ENCODE measurements around the gene ENDOU.

The ENDOU gene

GRCh38 chr12:47736216-47736615 lies 10.9 kb upstream of the ENDOU start:
- ChIA-PET CTCF (interaction anchor here (0.8 to 46.2 kb wide), 4 partner anchors 11 to 46 kb away, joined by 3 to 1524 read pairs (median 233); partner anchors contain the start of genes ENDOU, RAPGEF3 and SLC48A1), POLR2A (no interaction called here)
- TF ChIP-seq CTCF (IDR thresholded peaks at IDR 0.05; ENCODE audit: control extremely low read depth, extremely low read depth, low read depth, missing control alignments) = no peak

GRCh38 chr12:47735649-47736048 lies 10.4 kb upstream of the ENDOU start:
- CTCF ChIA-PET = interaction anchor here (2.8 to 46.2 kb wide), 3 partner anchors 19 to 47 kb away, joined by 18 to 1524 read pairs (median 448); partner anchors contain the start of genes RAPGEF3 and SLC48A1
- peak; percentile 19 for DNase-seq (ENCODE audit: extremely low spot score)
- no peak for TF ChIP-seq CTCF (IDR thresholded peaks at IDR 0.05; ENCODE audit: control extremely low read depth, extremely low read depth, low read depth, missing control alignments)
- POLR2A ChIA-PET = no interaction called here

More at GRCh38 chr12:47736216-47736615, 10.9 kb upstream of the ENDOU start:
- no peak for DNase-seq (ENCODE audit: extremely low spot score)

GRCh38 chr12:47734725-47735480 lies 9.6 kb upstream of the ENDOU start:
- POLR2A ChIA-PET = no interaction called here
- CTCF ChIA-PET = interaction anchor here (0.7 to 46.2 kb wide), 5 partner anchors 18 to 103 kb away, joined by 3 to 1524 read pairs (median 5); partner anchors contain the start of gene SLC48A1
- DNase-seq (ENCODE audit: extremely low spot score) = no peak
- no peak for TF ChIP-seq CTCF (IDR thresholded peaks at IDR 0.05; ENCODE audit: control extremely low read depth, extremely low read depth, low read depth, missing control alignments)

- POLR2A ChIA-PET = interaction anchor here (0.8 kb wide), 1 partner anchor 26 kb away, joined by 3 read pairs; no protein-coding TSS in a partner anchor
- CTCF ChIA-PET = interaction anchor here (1.0 to 46.2 kb wide), 9 partner anchors 9 to 105 kb away, joined by 3 to 1524 read pairs (median 5); partner anchors contain the start of gene SLC48A1
- TF ChIP-seq CTCF (IDR thresholded peaks at IDR 0.05; ENCODE audit: control extremely low read depth, extremely low read depth, low read depth, missing control alignments) = no peak
- DNase-seq (ENCODE audit: extremely low spot score) = no peak
These were observed 7.9 kb upstream of the ENDOU start for GRCh38 chr12:47733142-47733541.

- ChIA-PET CTCF (interaction anchor here (1.0 to 46.2 kb wide), 6 partner anchors 10 to 105 kb away, joined by 3 to 1524 read pairs (median 72); partner anchors contain the start of gene SLC48A1), POLR2A (no interaction called here)
- DNase-seq (ENCODE audit: extremely low spot score) = no peak
- TF ChIP-seq CTCF (IDR thresholded peaks at IDR 0.05; ENCODE audit: control extremely low read depth, extremely low read depth, low read depth, missing control alignments) = no peak
These were observed 7.2 kb upstream of the ENDOU start for GRCh38 chr12:47732504-47732903.

GRCh38 chr12:47731723-47732122 lies 6.4 kb upstream of the ENDOU start:
- no peak for TF ChIP-seq CTCF (IDR thresholded peaks at IDR 0.05; ENCODE audit: control extremely low read depth, extremely low read depth, low read depth, missing control alignments)
- no peak for DNase-seq (ENCODE audit: extremely low spot score)

More at GRCh38 chr12:47731723-47732122, 6.4 kb upstream of the ENDOU start:
- ChIA-PET POLR2A (no interaction called here), CTCF (interaction anchor here (1.0 to 46.2 kb wide), 5 partner anchors 11 to 106 kb away, joined by 4 to 1524 read pairs (median 125); partner anchors contain the start of gene SLC48A1)

Data from GM10248 (cell line).